SK-N-SH (cell line): ENCODE results near the gene MRPS35. TPM values are rescaled to one million over a fixed set of nuclear protein-coding genes. Genes with fewer than 3 reads are reported as not detected.

Experiments used
- CTCF ChIA-PET: fragments of 300-600, 350-600 bp; formaldehyde crosslinking; extraction: SDS; loops from one replicate; lab custom pipeline; 2021; lab: Yijun Ruan, JAX
- POLR2A ChIA-PET: fragments of 350-600 bp; sonication (Branson Sonifier 250); formaldehyde crosslinking; extraction: SDS; loops from one replicate; lab custom pipeline; 2020; ENCODE audit warnings: antibody characterized with exemption, inconsistent platforms; lab: Yijun Ruan, JAX
- DNase-seq: peaks from one replicate; pipeline ENCODE4 v3.0.0; 2012
- H2AFZ ChIP-seq: fragments of 200-600 bp; sonication (generic); 2 replicates; pipeline ENCODE4 v1.8.1; 2016; ENCODE audit warnings: antibody characterized with exemption, mild to moderate bottlenecking, low read depth
- H3F3A ChIP-seq: fragments of 200-600 bp; sonication (generic); replicated peaks from 2 replicates; pipeline ENCODE3; 2016; ENCODE audit warnings: antibody characterized with exemption, mild to moderate bottlenecking; ENCODE audit not compliant: insufficient read depth
- H3K27ac ChIP-seq, 2 experiments: fragments of 200-500 bp in 1 of 2; fragments of 200-600 bp in 1 of 2; sonication (Bioruptor generic) in 1 of 2; sonication (generic), shearing (Covaris generic) in 1 of 2; 2 replicates each; pipeline versions ENCODE4 v1.5.1 to v1.6.1; 2014 to 2016; ENCODE audit warnings: low read depth in 2 of 2, inconsistent platforms in 1 of 2, low read length in 1 of 2, mild to moderate bottlenecking in 1 of 2, mixed read lengths in 1 of 2
- H3K27me3 ChIP-seq: fragments of 200-600 bp; sonication (generic), shearing (Covaris generic); 2 replicates; pipeline ENCODE4 v1.6.1; 2016; ENCODE audit warnings: mixed run types; ENCODE audit not compliant: insufficient read depth
- H3K36me3 ChIP-seq, 2 experiments: fragments of 200-500 bp in 1 of 2; fragments of 200-600 bp in 1 of 2; sonication (Bioruptor generic) in 1 of 2; sonication (generic) in 1 of 2; replicated peaks in 1 of 2; 2 replicates each; pipeline versions ENCODE3 to v1.5.1; 2014 to 2016; ENCODE audit warnings: low read length in 1 of 2, mild to moderate bottlenecking in 1 of 2; ENCODE audit not compliant: insufficient read depth in 2 of 2, control insufficient read depth in 1 of 2
- H3K4me1 ChIP-seq, 2 experiments: fragments of 200-500 bp in 1 of 2; fragments of 200-600 bp in 1 of 2; sonication (Bioruptor generic) in 1 of 2; sonication (generic), shearing (Covaris generic) in 1 of 2; 2 replicates each; pipeline versions ENCODE4 v1.5.1 to v1.6.1; 2014 to 2016; ENCODE audit warnings: low read depth in 1 of 2, low read length in 1 of 2, mixed run types in 1 of 2; ENCODE audit not compliant: insufficient read depth in 2 of 2, control insufficient read depth in 1 of 2
- H3K4me2 ChIP-seq: fragments of 200-600 bp; sonication (generic), shearing (Covaris generic); 2 replicates; pipeline ENCODE4 v1.6.1; 2017; ENCODE audit warnings: mixed run types
- H3K4me3 ChIP-seq, 2 experiments: fragments of 200-500 bp in 1 of 2; fragments of 200-600 bp in 1 of 2; sonication (Bioruptor generic) in 1 of 2; sonication (generic), shearing (Covaris generic) in 1 of 2; 2 replicates each; pipeline versions ENCODE4 v1.5.1 to v1.8.1; 2014 to 2016; ENCODE audit warnings: low read depth in 2 of 2, inconsistent platforms in 1 of 2, low read length in 1 of 2, mild to moderate bottlenecking in 1 of 2, mixed read lengths in 1 of 2, moderate library complexity in 1 of 2
- H3K79me2 ChIP-seq: fragments of 200-600 bp; sonication (generic); 2 replicates; pipeline ENCODE4 v1.8.1; 2017; ENCODE audit warnings: mild to moderate bottlenecking; ENCODE audit not compliant: insufficient read depth
- H3K9ac ChIP-seq: fragments of 200-600 bp; sonication (generic); 2 replicates; pipeline ENCODE4 v1.6.1; 2017; ENCODE audit warnings: mixed run types
- H3K9me2 ChIP-seq: fragments of 200-600 bp; sonication (generic); 2 replicates; pipeline ENCODE4 v1.6.1; 2017; ENCODE audit warnings: mixed run types
- H3K9me3 ChIP-seq: fragments of 200-600 bp; sonication (generic); 2 replicates; pipeline ENCODE4 v1.6.1; 2017; ENCODE audit warnings: mixed run types, mild to moderate bottlenecking, moderate library complexity
- H4K20me1 ChIP-seq: fragments of 200-600 bp; sonication (generic); 2 replicates; pipeline ENCODE4 v1.6.1; 2017; ENCODE audit warnings: mild to moderate bottlenecking, mixed run types; ENCODE audit not compliant: insufficient read depth
- CHD2 ChIP-seq: fragments of 150-350 bp; IDR thresholded peaks from 2 replicates; pipeline ENCODE4 v1.6.1; 2018; ENCODE audit warnings: low read length; ENCODE audit not compliant: partially characterized antibody
- CTCF ChIP-seq: fragments of 200-600 bp; sonication (generic); IDR thresholded peaks from 2 replicates; pipeline ENCODE4 v1.6.1; 2017; ENCODE audit warnings: antibody characterized with exemption, mild to moderate bottlenecking, moderate library complexity
- ELF1 ChIP-seq: IDR thresholded peaks from 2 replicates; pipeline ENCODE4 v1.4.0; 2012
- EP300 ChIP-seq, 2 experiments: IDR thresholded peaks; 2 replicates each; pipeline versions ENCODE4 v1.4.0 to v1.6.1; 2012; ENCODE audit warnings: borderline replicate concordance in 1 of 2, low read depth in 1 of 2, low read length in 1 of 2
- EZH2phosphoT487 ChIP-seq: fragments of 200-600 bp; sonication (generic); IDR thresholded peaks from 2 replicates; pipeline ENCODE4 v1.6.1; 2017; ENCODE audit warnings: low read depth, mixed run types, mild to moderate bottlenecking, antibody characterized with exemption, moderate library complexity, borderline replicate concordance
- FOXJ3 ChIP-seq: sonication (generic); formaldehyde crosslinking; IDR thresholded peaks from 2 replicates; pipeline ENCODE4 v1.5.1; 2020; ENCODE audit warnings: mild to moderate bottlenecking, missing genetic modification reagents
- FOXM1 ChIP-seq: IDR thresholded peaks from 2 replicates; pipeline ENCODE4 v1.4.0; 2012; ENCODE audit warnings: low read depth, mild to moderate bottlenecking
- GABPA ChIP-seq: IDR thresholded peaks from 2 replicates; pipeline ENCODE4 v1.4.0; 2012; ENCODE audit warnings: low read depth, mild to moderate bottlenecking
- JUND ChIP-seq: IDR thresholded peaks from 2 replicates; pipeline ENCODE4 v1.4.0; 2012
- MAX ChIP-seq: IDR thresholded peaks from 2 replicates; pipeline ENCODE4 v1.4.0; 2012; ENCODE audit warnings: low read depth
- MEF2A ChIP-seq: IDR thresholded peaks from 2 replicates; pipeline ENCODE4 v1.4.0; 2012; ENCODE audit warnings: low read depth, borderline replicate concordance
- NFIC ChIP-seq: IDR thresholded peaks from 2 replicates; pipeline ENCODE4 v1.4.0; 2012; ENCODE audit warnings: borderline replicate concordance
- POLR2AphosphoS5 ChIP-seq: IDR thresholded peaks from 2 replicates; pipeline ENCODE4 v1.6.1; 2012; ENCODE audit warnings: low read depth, low read length
- RAD21 ChIP-seq: IDR thresholded peaks from 2 replicates; pipeline ENCODE4 v1.6.1; 2012; ENCODE audit warnings: mild to moderate bottlenecking, low read length
- RCOR1 ChIP-seq: fragments of 150-350 bp; IDR thresholded peaks from 2 replicates; pipeline ENCODE4 v1.6.1; 2017; ENCODE audit warnings: antibody characterized with exemption, low read length
- TCF12 ChIP-seq: IDR thresholded peaks from 2 replicates; pipeline ENCODE4 v1.4.0; 2012
- TEAD4 ChIP-seq: IDR thresholded peaks from 2 replicates; pipeline ENCODE4 v1.4.0; 2012; ENCODE audit warnings: mild to moderate bottlenecking, borderline replicate concordance; ENCODE audit not compliant: insufficient read depth
- ZBTB33 ChIP-seq: IDR thresholded peaks from 2 replicates; pipeline ENCODE4 v1.4.0; 2012; ENCODE audit warnings: low read depth, borderline replicate concordance
- WGBS: methylation state at CpG from one replicate; pipeline ENCODE4 v1.1.6; 2017; ENCODE audit warnings: low lambda C conversion rate; 5-methylcytosine and 5-hydroxymethylcytosine counted together
- polyA plus RNA-seq, 3 experiments: library from polyadenylated mRNA; depleted of rRNA; stranded (reverse); fragments of >200 nt; gene quantifications; 2 replicates each; pipeline ENCODE4 v1.2.3, GENCODE V29; 2012
- TF ChIP-seq, protein P1 (sequence below): IDR thresholded peaks from 2 replicates; pipeline ENCODE4 v1.6.1; 2012; ENCODE audit warnings: mild to moderate bottlenecking, low read depth, low read length, moderate library complexity
- TF ChIP-seq, protein P2 (sequence below): fragments of 150-350 bp; IDR thresholded peaks from 2 replicates; pipeline ENCODE4 v1.6.1; 2016; ENCODE audit warnings: mild to moderate bottlenecking, low read depth, low read length
- TF ChIP-seq, protein P3 (sequence below): fragments of 150-350 bp; IDR thresholded peaks from 2 replicates; pipeline ENCODE4 v1.6.1; 2017; ENCODE audit warnings: antibody characterized with exemption, low read length, low read depth, borderline replicate concordance
- TF ChIP-seq, protein P4 (sequence below): IDR thresholded peaks from 2 replicates; pipeline ENCODE4; 2012

MRPS35 gene
- polyA plus RNA-seq, 1 of the 3 experiments (the other 2 are of a cell fraction), result 32.4 TPM

GRCh38 chr12:27779920-27780611, 69.4 kb downstream of the MRPS35 start, which contains the start of the genes KLHL42 and MANSC4:
Gene KLHL42, plus strand, starts transcription at chr12:27780233. Its CDS starts 98 bp downstream, at chr12:27780331.
Gene MANSC4, minus strand, starts transcription at chr12:27780236. Its CDS starts 8,960 bp downstream, at chr12:27771276.
- peak within 1 kb of the TSS; percentile 91 for H2AFZ ChIP-seq
- H3K4me3 ChIP-seq, result peak within 1 kb of the TSS; percentile 79 to 85
- peak; percentile 92 for DNase-seq
- H3K27me3 ChIP-seq, result no peaks in the 10 kb centered on the region
- H4K20me1 ChIP-seq, result no peaks in the 10 kb centered on the region
- no peaks in the 10 kb centered on the region for H3K9me3 ChIP-seq
- CTCF ChIA-PET, result interaction anchor here (0.6 to 2.1 kb wide), 12 partner anchors 9 to 161 kb away, joined by 3 to 10 read pairs (median 4); no protein-coding TSS in a partner anchor
- H3K4me1 ChIP-seq, result peaks cover 12 to 22% of the 10 kb centered on the region in 2 experiments
- POLR2A ChIA-PET, result interaction anchor here (0.7 to 1.9 kb wide), 13 partner anchors 11 to 1601 kb away, joined by 3 to 11 read pairs (median 3); partner anchors contain the start of gene ERGIC2
- H3K9ac ChIP-seq, result peak within 1 kb of the TSS; percentile 88
- peak within 1 kb of the TSS; percentile 79 to 97 for H3K27ac ChIP-seq
- peak within 1 kb of the TSS; percentile 92 for H3K4me2 ChIP-seq
- H3K9me2 ChIP-seq, result no peaks in the 10 kb centered on the region
- WGBS, result 4% methylated on average over 13 of the region's 92 CpGs
- H3K79me2 ChIP-seq, result peaks cover 49% of the 10 kb centered on the region
- H3F3A ChIP-seq, result peaks cover 17% of the 10 kb centered on the region
- peaks cover 8 to 14% of the 10 kb centered on the region in 2 experiments for H3K36me3 ChIP-seq
- TF ChIP-seq CTCF, result peak; percentile 11; the same call in 1 of the 2 replicates
- no peak for TF ChIP-seq TEAD4
- TF ChIP-seq, protein P1, sequence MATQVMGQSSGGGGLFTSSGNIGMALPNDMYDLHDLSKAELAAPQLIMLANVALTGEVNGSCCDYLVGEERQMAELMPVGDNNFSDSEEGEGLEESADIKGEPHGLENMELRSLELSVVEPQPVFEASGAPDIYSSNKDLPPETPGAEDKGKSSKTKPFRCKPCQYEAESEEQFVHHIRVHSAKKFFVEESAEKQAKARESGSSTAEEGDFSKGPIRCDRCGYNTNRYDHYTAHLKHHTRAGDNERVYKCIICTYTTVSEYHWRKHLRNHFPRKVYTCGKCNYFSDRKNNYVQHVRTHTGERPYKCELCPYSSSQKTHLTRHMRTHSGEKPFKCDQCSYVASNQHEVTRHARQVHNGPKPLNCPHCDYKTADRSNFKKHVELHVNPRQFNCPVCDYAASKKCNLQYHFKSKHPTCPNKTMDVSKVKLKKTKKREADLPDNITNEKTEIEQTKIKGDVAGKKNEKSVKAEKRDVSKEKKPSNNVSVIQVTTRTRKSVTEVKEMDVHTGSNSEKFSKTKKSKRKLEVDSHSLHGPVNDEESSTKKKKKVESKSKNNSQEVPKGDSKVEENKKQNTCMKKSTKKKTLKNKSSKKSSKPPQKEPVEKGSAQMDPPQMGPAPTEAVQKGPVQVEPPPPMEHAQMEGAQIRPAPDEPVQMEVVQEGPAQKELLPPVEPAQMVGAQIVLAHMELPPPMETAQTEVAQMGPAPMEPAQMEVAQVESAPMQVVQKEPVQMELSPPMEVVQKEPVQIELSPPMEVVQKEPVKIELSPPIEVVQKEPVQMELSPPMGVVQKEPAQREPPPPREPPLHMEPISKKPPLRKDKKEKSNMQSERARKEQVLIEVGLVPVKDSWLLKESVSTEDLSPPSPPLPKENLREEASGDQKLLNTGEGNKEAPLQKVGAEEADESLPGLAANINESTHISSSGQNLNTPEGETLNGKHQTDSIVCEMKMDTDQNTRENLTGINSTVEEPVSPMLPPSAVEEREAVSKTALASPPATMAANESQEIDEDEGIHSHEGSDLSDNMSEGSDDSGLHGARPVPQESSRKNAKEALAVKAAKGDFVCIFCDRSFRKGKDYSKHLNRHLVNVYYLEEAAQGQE, result no peak
- peak; percentile 22 for TF ChIP-seq CHD2
- no peak for TF ChIP-seq JUND
- no peak for TF ChIP-seq EZH2phosphoT487
- no peak for TF ChIP-seq FOXM1
- TF ChIP-seq, protein P2, sequence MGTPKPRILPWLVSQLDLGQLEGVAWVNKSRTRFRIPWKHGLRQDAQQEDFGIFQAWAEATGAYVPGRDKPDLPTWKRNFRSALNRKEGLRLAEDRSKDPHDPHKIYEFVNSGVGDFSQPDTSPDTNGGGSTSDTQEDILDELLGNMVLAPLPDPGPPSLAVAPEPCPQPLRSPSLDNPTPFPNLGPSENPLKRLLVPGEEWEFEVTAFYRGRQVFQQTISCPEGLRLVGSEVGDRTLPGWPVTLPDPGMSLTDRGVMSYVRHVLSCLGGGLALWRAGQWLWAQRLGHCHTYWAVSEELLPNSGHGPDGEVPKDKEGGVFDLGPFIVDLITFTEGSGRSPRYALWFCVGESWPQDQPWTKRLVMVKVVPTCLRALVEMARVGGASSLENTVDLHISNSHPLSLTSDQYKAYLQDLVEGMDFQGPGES, result no peak
- TF ChIP-seq RCOR1, result no peak
- no peak for TF ChIP-seq MAX
- no peak for TF ChIP-seq POLR2AphosphoS5
- TF ChIP-seq FOXJ3 (CRISPR knock-in tag), result no peak
- TF ChIP-seq, protein P3, sequence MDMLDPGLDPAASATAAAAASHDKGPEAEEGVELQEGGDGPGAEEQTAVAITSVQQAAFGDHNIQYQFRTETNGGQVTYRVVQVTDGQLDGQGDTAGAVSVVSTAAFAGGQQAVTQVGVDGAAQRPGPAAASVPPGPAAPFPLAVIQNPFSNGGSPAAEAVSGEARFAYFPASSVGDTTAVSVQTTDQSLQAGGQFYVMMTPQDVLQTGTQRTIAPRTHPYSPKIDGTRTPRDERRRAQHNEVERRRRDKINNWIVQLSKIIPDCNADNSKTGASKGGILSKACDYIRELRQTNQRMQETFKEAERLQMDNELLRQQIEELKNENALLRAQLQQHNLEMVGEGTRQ, result no peak
- TF ChIP-seq RAD21, result no peak
- TF ChIP-seq, protein P4, sequence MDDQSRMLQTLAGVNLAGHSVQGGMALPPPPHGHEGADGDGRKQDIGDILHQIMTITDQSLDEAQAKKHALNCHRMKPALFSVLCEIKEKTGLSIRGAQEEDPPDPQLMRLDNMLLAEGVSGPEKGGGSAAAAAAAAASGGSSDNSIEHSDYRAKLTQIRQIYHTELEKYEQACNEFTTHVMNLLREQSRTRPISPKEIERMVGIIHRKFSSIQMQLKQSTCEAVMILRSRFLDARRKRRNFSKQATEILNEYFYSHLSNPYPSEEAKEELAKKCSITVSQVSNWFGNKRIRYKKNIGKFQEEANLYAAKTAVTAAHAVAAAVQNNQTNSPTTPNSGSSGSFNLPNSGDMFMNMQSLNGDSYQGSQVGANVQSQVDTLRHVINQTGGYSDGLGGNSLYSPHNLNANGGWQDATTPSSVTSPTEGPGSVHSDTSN, result no peak
- no peak for TF ChIP-seq TCF12
- TF ChIP-seq MEF2A, result no peak
- peak; percentile 23; the same call in 1 of the 2 replicates for TF ChIP-seq ELF1
- peak; percentile 19; the same call in 1 of the 2 replicates for TF ChIP-seq NFIC
- no peak for TF ChIP-seq EP300 (IDR thresholded peaks at IDR 0.05; ENCODE audit: borderline replicate concordance in 1 of 2, low read depth in 1 of 2, low read length in 1 of 2)
- peak; percentile 8; the same call in 1 of the 2 replicates for TF ChIP-seq GABPA
- no peak for TF ChIP-seq ZBTB33
